NB4 (cell line): ENCODE results near the gene REEP3.

ENCODE experiments used
- POLR2A ChIP-seq: IDR thresholded peaks from 2 replicates; pipeline ENCODE4 v1.6.1; 2011; ENCODE audit warnings: mild to moderate bottlenecking; ENCODE audit not compliant: insufficient read length; ENCODE audit errors: extremely low read depth
- TF ChIP-seq, protein P1 (sequence below): IDR thresholded peaks from one replicate; pipeline ENCODE4 v1.5.1; 2012; ENCODE audit warnings: low read depth, low read length

DNA sequence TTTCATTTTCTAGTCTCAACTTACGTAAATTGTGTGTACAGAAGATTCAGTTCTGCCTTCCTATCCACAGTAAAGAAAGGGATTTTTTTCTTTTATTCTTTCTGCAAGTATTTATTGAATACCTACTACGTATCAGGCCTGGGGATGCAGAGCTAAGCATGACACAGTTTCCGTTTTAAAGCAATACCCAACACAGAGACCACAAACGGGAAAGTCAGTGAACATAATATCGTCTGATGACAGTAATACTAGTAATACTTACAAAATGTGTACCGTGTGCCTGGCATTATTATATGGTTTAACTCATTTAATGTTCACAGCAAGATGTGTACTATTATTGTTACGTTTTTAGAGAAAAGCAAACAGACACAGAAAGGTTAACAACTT is 22.4 kb downstream of the REEP3 start:
- TF ChIP-seq, protein P1, sequence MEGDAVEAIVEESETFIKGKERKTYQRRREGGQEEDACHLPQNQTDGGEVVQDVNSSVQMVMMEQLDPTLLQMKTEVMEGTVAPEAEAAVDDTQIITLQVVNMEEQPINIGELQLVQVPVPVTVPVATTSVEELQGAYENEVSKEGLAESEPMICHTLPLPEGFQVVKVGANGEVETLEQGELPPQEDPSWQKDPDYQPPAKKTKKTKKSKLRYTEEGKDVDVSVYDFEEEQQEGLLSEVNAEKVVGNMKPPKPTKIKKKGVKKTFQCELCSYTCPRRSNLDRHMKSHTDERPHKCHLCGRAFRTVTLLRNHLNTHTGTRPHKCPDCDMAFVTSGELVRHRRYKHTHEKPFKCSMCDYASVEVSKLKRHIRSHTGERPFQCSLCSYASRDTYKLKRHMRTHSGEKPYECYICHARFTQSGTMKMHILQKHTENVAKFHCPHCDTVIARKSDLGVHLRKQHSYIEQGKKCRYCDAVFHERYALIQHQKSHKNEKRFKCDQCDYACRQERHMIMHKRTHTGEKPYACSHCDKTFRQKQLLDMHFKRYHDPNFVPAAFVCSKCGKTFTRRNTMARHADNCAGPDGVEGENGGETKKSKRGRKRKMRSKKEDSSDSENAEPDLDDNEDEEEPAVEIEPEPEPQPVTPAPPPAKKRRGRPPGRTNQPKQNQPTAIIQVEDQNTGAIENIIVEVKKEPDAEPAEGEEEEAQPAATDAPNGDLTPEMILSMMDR: no peak
- TF ChIP-seq POLR2A: no peak
